Body of pancreas (tissue), 4 donors: Measurements from ENCODE around the gene DAZAP1. TPM values are rescaled to one million over a fixed set of nuclear protein-coding genes. Genes with fewer than 3 reads are reported as not detected.

ENCODE experiments used
- ATAC-seq: fragments of 150-250 bp; one replicate; pipeline ENCODE4 v1.9.1; 2016
- DNase-seq, 4 donors: peaks; one replicate each; pipeline ENCODE4 v3.0.0-alpha.2; 2019
- H3K27ac ChIP-seq, 4 donors: fragments of 200-600 bp; sonication (generic); 1 replicate in 3 of 4; 2 replicates in 1 of 4; pipeline versions ENCODE4 v1.5.1 to v1.6.1; 2016 to 2019; ENCODE audit warnings: mild to moderate bottlenecking in 1 of 4, mixed read lengths in 1 of 4, moderate library complexity in 1 of 4
- H3K27me3 ChIP-seq, 2 donors: fragments of 200-600 bp; sonication (generic); one replicate each; pipeline ENCODE4 v1.6.0; 2016; ENCODE audit warnings: mild to moderate bottlenecking in 1 of 2
- H3K36me3 ChIP-seq, 2 donors: fragments of 200-600 bp; sonication (generic); replicated peaks in 1 of 2; 2 replicates each; pipeline ENCODE4 v1.5.1; 2016; ENCODE audit warnings: low read depth in 2 of 2; ENCODE audit not compliant: insufficient read depth in 1 of 2
- H3K4me1 ChIP-seq: fragments of 200-600 bp; sonication (generic); one replicate; pipeline ENCODE4 v1.6.0; 2016
- H3K4me3 ChIP-seq, 2 donors: fragments of 200-600 bp; sonication (generic); 1 replicate in 1 of 2; 2 replicates in 1 of 2; pipeline ENCODE4 v1.5.1; 2016 to 2019
- H3K9me3 ChIP-seq, 3 donors: fragments of 200-600 bp; sonication (generic); 1 replicate in 2 of 3; 2 replicates in 1 of 3; pipeline ENCODE4 v1.5.1; 2016
- CTCF ChIP-seq, 7 experiments: fragments of 450-650 bp in 4 of 7; fragments of 200-600 bp in 3 of 7; sonication (generic) in 3 of 7; IDR thresholded peaks; one replicate each; pipeline ENCODE4 v1.5.1; 2016 to 2019; ENCODE audit warnings: antibody characterized with exemption in 7 of 7
- POLR2A ChIP-seq, 3 donors: fragments of 450-650 bp; IDR thresholded peaks; one replicate each; pipeline ENCODE4 v1.6.1; 2016; ENCODE audit warnings: antibody characterized with exemption in 3 of 3, mild to moderate bottlenecking in 2 of 3
- WGBS, 2 donors: methylation state at CpG; one replicate each; pipeline ENCODE4 v1.1.5; 2017; 5-methylcytosine and 5-hydroxymethylcytosine counted together
- intact Hi-C: fragments of 100-400 bp; cut with DNase I; formaldehyde crosslinking; loops from one replicate; pipeline ENCODE4 v1.15.1; 2023
- total RNA-seq, 2 donors: library from RNA; depleted of rRNA; stranded (reverse); fragments of >200 nt; gene quantifications; one replicate each; pipeline ENCODE4 v1.1.0, GENCODE V29; 2016

Gene DAZAP1
- total RNA-seq, 2 donors from 2014 or later, result 25.4 to 63.3 TPM

GRCh38 chr19:1451916-1452801 lies 44.8 kb downstream of the DAZAP1 start:
- no peak for TF ChIP-seq CTCF (IDR thresholded peaks at IDR 0.05)
- no peak for TF ChIP-seq POLR2A (IDR thresholded peaks at IDR 0.05)
- Histone ChIP-seq H3K36me3 (no peaks in the 10 kb centered on the region), H3K27me3 (peaks cover 4 to 69% of the 10 kb centered on the region in 2 donors), H3K27ac (no peak overlapping the region), H3K9me3 (no peaks in the 10 kb centered on the region), H3K4me3 (no peak overlapping the region), H3K4me1 (peaks cover 42% of the 10 kb centered on the region)
- 23% methylated on average over 26 to 39 of the region's 39 CpGs for WGBS, 2 donors
- DNase-seq (no peak), ATAC-seq (no peak)
- intact Hi-C loops, result no loop called here

- H3K9me3 ChIP-seq, result no peaks in the 10 kb centered on the region
- WGBS, 2 donors, result 27 to 40% methylated on average over 9 to 29 of the region's 30 CpGs
- no peaks in the 10 kb centered on the region for H3K36me3 ChIP-seq
- H3K27me3 ChIP-seq, result peaks cover 4 to 69% of the 10 kb centered on the region in 2 donors
- peaks cover 43% of the 10 kb centered on the region for H3K4me1 ChIP-seq
- H3K4me3 ChIP-seq, result no peak overlapping the region
- no peak overlapping the region for H3K27ac ChIP-seq
- no peak for DNase-seq
- TF ChIP-seq POLR2A (IDR thresholded peaks at IDR 0.05), result no peak
- TF ChIP-seq CTCF (IDR thresholded peaks at IDR 0.05), result no peak
- no peak for ATAC-seq
- intact Hi-C loops, result no loop called here
These were observed 45.6 kb downstream of the DAZAP1 start for GRCh38 chr19:1452802-1453524.

GRCh38 chr19:1453525-1454364 lies 46.4 kb downstream of the DAZAP1 start:
- Histone ChIP-seq H3K27ac (no peak overlapping the region), H3K4me1 (peaks cover 43% of the 10 kb centered on the region), H3K9me3 (no peaks in the 10 kb centered on the region), H3K4me3 (no peak overlapping the region), H3K36me3 (no peaks in the 10 kb centered on the region), H3K27me3 (peaks cover 4 to 75% of the 10 kb centered on the region in 2 donors)
- 14 to 16% methylated on average over 13 to 33 of the region's 33 CpGs for WGBS, 2 donors
- intact Hi-C loops, result no loop called here
- TF ChIP-seq POLR2A (IDR thresholded peaks at IDR 0.05) (no peak), CTCF (IDR thresholded peaks at IDR 0.05) (no peak)
- DNase-seq, result peak in 3 of 4 donors; percentile 26 to 54 (median 53)
- ATAC-seq, result peak; percentile 30

GRCh38 chr19:1455002-1455335 lies 47.6 kb downstream of the DAZAP1 start:
- intact Hi-C loops, result no loop called here
- no peak overlapping the region for H3K27ac ChIP-seq
- H3K9me3 ChIP-seq, result no peaks in the 10 kb centered on the region
- DNase-seq (no peak), ATAC-seq (no peak)
- peaks cover 3 to 63% of the 10 kb centered on the region in 2 donors for H3K27me3 ChIP-seq
- no peaks in the 10 kb centered on the region for H3K36me3 ChIP-seq
- TF ChIP-seq POLR2A (IDR thresholded peaks at IDR 0.05) (no peak), CTCF (IDR thresholded peaks at IDR 0.05) (no peak)
- H3K4me1 ChIP-seq, result peaks cover 43% of the 10 kb centered on the region
- 2 to 3% methylated on average over 8 to 22 of the region's 22 CpGs for WGBS, 2 donors
- H3K4me3 ChIP-seq, result no peak overlapping the region
